Gastroesophageal sphincter (tissue), 3 donors: ENCODE results near the gene ICE1.

Experiments
- POLR2A ChIP-seq, 2 donors: fragments of 450-650 bp; IDR thresholded peaks; one replicate each; pipeline ENCODE4 v1.6.1; 2017; ENCODE audit warnings: antibody characterized with exemption in 2 of 2, mild to moderate bottlenecking in 2 of 2, moderate library complexity in 1 of 2
- POLR2AphosphoS5 ChIP-seq: sonication (generic); formaldehyde crosslinking; IDR thresholded peaks from one replicate; pipeline ENCODE4 v1.6.1; 2017; ENCODE audit warnings: antibody characterized with exemption
- TF ChIP-seq, protein P1 (sequence below), 4 experiments: fragments of 200-600 bp in 2 of 4; fragments of 450-650 bp in 2 of 4; sonication (generic) in 1 of 4; IDR thresholded peaks; one replicate each; pipeline ENCODE4 v1.5.1; 2017 to 2019; ENCODE audit warnings: antibody characterized with exemption in 4 of 4, mild to moderate bottlenecking in 2 of 4, moderate library complexity in 2 of 4

GRCh38 chr5:5377780-5378179, 44.7 kb upstream of the ICE1 start:
- TF ChIP-seq, protein P1, sequence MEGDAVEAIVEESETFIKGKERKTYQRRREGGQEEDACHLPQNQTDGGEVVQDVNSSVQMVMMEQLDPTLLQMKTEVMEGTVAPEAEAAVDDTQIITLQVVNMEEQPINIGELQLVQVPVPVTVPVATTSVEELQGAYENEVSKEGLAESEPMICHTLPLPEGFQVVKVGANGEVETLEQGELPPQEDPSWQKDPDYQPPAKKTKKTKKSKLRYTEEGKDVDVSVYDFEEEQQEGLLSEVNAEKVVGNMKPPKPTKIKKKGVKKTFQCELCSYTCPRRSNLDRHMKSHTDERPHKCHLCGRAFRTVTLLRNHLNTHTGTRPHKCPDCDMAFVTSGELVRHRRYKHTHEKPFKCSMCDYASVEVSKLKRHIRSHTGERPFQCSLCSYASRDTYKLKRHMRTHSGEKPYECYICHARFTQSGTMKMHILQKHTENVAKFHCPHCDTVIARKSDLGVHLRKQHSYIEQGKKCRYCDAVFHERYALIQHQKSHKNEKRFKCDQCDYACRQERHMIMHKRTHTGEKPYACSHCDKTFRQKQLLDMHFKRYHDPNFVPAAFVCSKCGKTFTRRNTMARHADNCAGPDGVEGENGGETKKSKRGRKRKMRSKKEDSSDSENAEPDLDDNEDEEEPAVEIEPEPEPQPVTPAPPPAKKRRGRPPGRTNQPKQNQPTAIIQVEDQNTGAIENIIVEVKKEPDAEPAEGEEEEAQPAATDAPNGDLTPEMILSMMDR (IDR thresholded peaks at IDR 0.05): no peak
- TF ChIP-seq POLR2AphosphoS5: no peak
- no peak for TF ChIP-seq POLR2A (IDR thresholded peaks at IDR 0.05)
